ENCODE data around the gene CPNE7.

The CPNE7 gene

GRCh38 chr16:89561884-89562599 is 13.5 kb upstream of the CPNE7 start:
- no peaks in the 10 kb centered on the region for H3K27me3 ChIP-seq (ENCODE audit: insufficient read depth, poor library complexity, severe bottlenecking)
- peak overlapping the region; percentile 93 for H3K27ac ChIP-seq (replicated peaks)
- TF ChIP-seq GABPA (IDR thresholded peaks at IDR 0.05; ENCODE audit: low read depth): no peak
- peak; percentile 10 for TF ChIP-seq POLR2AphosphoS5 (IDR thresholded peaks at IDR 0.05; ENCODE audit: low read depth)
- peak in 1 of 2 experiments; percentile 31 for DNase-seq (ENCODE audit: low read depth in 1 of 2, low spot score in 1 of 2)
- peak overlapping the region; percentile 65 for H3K4me3 ChIP-seq (replicated peaks; ENCODE audit: insufficient read depth, low read length)

DNA sequence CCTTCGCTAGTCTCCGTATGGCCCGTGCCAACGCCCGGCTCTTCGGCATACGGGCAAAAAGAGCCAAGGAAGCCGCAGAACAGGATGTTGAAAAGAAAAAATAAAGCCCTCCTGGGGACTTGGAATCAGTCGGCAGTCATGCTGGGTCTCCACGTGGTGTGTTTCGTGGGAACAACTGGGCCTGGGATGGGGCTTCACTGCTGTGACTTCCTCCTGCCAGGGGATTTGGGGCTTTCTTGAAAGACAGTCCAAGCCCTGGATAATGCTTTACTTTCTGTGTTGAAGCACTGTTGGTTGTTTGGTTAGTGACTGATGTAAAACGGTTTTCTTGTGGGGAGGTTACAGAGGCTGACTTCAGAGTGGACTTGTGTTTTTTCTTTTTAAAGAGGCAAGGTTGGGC is 12.6 kb upstream of the CPNE7 start:
- DNase-seq (ENCODE audit: low read depth in 1 of 2, low spot score in 1 of 2): peak in 1 of 2 experiments; percentile 13
- Histone ChIP-seq H3K27ac (replicated peaks) (peak overlapping the region; percentile 93), H3K4me3 (replicated peaks; ENCODE audit: insufficient read depth, low read length) (peak overlapping the region; percentile 65), H3K27me3 (ENCODE audit: insufficient read depth, poor library complexity, severe bottlenecking) (no peaks in the 10 kb centered on the region)
- TF ChIP-seq CTCF (IDR thresholded peaks at IDR 0.05; ENCODE audit: insufficient read depth, low read length) (no peak), SPI1 (IDR thresholded peaks at IDR 0.05; ENCODE audit: borderline replicate concordance, low read depth) (no peak), GABPA (IDR thresholded peaks at IDR 0.05; ENCODE audit: low read depth) (no peak), POLR2AphosphoS5 (IDR thresholded peaks at IDR 0.05; ENCODE audit: low read depth) (no peak)
- TF ChIP-seq, protein P1, sequence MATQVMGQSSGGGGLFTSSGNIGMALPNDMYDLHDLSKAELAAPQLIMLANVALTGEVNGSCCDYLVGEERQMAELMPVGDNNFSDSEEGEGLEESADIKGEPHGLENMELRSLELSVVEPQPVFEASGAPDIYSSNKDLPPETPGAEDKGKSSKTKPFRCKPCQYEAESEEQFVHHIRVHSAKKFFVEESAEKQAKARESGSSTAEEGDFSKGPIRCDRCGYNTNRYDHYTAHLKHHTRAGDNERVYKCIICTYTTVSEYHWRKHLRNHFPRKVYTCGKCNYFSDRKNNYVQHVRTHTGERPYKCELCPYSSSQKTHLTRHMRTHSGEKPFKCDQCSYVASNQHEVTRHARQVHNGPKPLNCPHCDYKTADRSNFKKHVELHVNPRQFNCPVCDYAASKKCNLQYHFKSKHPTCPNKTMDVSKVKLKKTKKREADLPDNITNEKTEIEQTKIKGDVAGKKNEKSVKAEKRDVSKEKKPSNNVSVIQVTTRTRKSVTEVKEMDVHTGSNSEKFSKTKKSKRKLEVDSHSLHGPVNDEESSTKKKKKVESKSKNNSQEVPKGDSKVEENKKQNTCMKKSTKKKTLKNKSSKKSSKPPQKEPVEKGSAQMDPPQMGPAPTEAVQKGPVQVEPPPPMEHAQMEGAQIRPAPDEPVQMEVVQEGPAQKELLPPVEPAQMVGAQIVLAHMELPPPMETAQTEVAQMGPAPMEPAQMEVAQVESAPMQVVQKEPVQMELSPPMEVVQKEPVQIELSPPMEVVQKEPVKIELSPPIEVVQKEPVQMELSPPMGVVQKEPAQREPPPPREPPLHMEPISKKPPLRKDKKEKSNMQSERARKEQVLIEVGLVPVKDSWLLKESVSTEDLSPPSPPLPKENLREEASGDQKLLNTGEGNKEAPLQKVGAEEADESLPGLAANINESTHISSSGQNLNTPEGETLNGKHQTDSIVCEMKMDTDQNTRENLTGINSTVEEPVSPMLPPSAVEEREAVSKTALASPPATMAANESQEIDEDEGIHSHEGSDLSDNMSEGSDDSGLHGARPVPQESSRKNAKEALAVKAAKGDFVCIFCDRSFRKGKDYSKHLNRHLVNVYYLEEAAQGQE (IDR thresholded peaks at IDR 0.05; ENCODE audit: insufficient replicate concordance, low read depth): no peak

- no peaks in the 10 kb centered on the region for H3K27me3 ChIP-seq (ENCODE audit: insufficient read depth, poor library complexity, severe bottlenecking)
- peak in 1 of 2 experiments; percentile 12 for DNase-seq (ENCODE audit: low read depth in 1 of 2, low spot score in 1 of 2)
- TF ChIP-seq POLR2AphosphoS5 (IDR thresholded peaks at IDR 0.05; ENCODE audit: low read depth): no peak; the same call in 1 of the 2 replicates
- no peak for TF ChIP-seq SPI1 (IDR thresholded peaks at IDR 0.05; ENCODE audit: borderline replicate concordance, low read depth)
- TF ChIP-seq GABPA (IDR thresholded peaks at IDR 0.05; ENCODE audit: low read depth): no peak
- no peak for TF ChIP-seq CTCF (IDR thresholded peaks at IDR 0.05; ENCODE audit: insufficient read depth, low read length)
- TF ChIP-seq, protein P1 (IDR thresholded peaks at IDR 0.05; ENCODE audit: insufficient replicate concordance, low read depth): no peak
- H3K4me3 ChIP-seq (replicated peaks; ENCODE audit: insufficient read depth, low read length): peak overlapping the region; percentile 65
- H3K27ac ChIP-seq (replicated peaks): no peak overlapping the region; the same call in 1 of the 2 replicates
Measured at GRCh38 chr16:89563639-89564392, 11.7 kb upstream of the CPNE7 start.
